Panc1 (cell line): ENCODE measurements around the gene CITED2.

Source experiments
- CTCF ChIP-seq: fragments of 450-650 bp; IDR thresholded peaks from 2 replicates; pipeline ENCODE4 v1.5.1; 2017; ENCODE audit warnings: mild to moderate bottlenecking
- REST ChIP-seq, 2 experiments: IDR thresholded peaks; 2 replicates each; pipeline ENCODE4 v1.6.1; 2011 to 2012; ENCODE audit warnings: low read depth in 2 of 2, control low read depth in 1 of 2, low read length in 1 of 2, mild to moderate bottlenecking in 1 of 2, moderate library complexity in 1 of 2; ENCODE audit not compliant: insufficient read depth in 1 of 2

GRCh38 chr6:139364982-139365379 is 9.5 kb downstream of the CITED2 start:
- TF ChIP-seq CTCF = no peak
- TF ChIP-seq REST (IDR thresholded peaks at IDR 0.05; ENCODE audit: insufficient read depth in 1 of 2, low read depth in 2 of 2, low read length in 1 of 2) = no peak
